Stomach (tissue), 4 donors: ENCODE measurements around the gene ADIPOR1.

ENCODE experiments used
- CTCF ChIP-seq, 7 experiments: fragments of 450-650 bp in 4 of 7; fragments of 200-600 bp in 3 of 7; sonication (generic) in 3 of 7; IDR thresholded peaks; one replicate each; pipeline ENCODE4 v1.5.1; 2016 to 2019; ENCODE audit warnings: antibody characterized with exemption in 7 of 7, control low read depth in 2 of 7, mild to moderate bottlenecking in 1 of 7
- POLR2A ChIP-seq, 4 donors: fragments of 450-650 bp; IDR thresholded peaks; one replicate each; pipeline ENCODE4 v1.6.1; 2016; ENCODE audit warnings: antibody characterized with exemption in 4 of 4, control low read depth in 2 of 4, mild to moderate bottlenecking in 1 of 4, moderate library complexity in 1 of 4
- POLR2AphosphoS5 ChIP-seq, 3 donors: sonication (generic); formaldehyde crosslinking; IDR thresholded peaks; one replicate each; pipeline ENCODE4 v1.6.1; 2016; ENCODE audit warnings: antibody characterized with exemption in 3 of 3

- TF ChIP-seq CTCF (IDR thresholded peaks at IDR 0.05) (no peak), POLR2AphosphoS5 (IDR thresholded peaks at IDR 0.05) (no peak), POLR2A (IDR thresholded peaks at IDR 0.05) (no peak)
Observed at GRCh38 chr1:202974856-202975255, 16.7 kb upstream of the ADIPOR1 start.
